HG02642 (cell line): ENCODE measurements around the gene FMOD.
"Not testable (repeated sequence)": the region's sequence is repeated elsewhere in the genome, so short reads cannot be mapped to it uniquely, and the experiment has no call there.

Experiments used
- ATAC-seq: cut with Tn5 transposase; IDR thresholded peaks from one replicate; pipeline ENCODE4 v1.9.1; 2021; ENCODE audit warnings: mild to moderate bottlenecking; ENCODE audit not compliant: unreplicated experiment, poor library complexity

The FMOD gene

DNA sequence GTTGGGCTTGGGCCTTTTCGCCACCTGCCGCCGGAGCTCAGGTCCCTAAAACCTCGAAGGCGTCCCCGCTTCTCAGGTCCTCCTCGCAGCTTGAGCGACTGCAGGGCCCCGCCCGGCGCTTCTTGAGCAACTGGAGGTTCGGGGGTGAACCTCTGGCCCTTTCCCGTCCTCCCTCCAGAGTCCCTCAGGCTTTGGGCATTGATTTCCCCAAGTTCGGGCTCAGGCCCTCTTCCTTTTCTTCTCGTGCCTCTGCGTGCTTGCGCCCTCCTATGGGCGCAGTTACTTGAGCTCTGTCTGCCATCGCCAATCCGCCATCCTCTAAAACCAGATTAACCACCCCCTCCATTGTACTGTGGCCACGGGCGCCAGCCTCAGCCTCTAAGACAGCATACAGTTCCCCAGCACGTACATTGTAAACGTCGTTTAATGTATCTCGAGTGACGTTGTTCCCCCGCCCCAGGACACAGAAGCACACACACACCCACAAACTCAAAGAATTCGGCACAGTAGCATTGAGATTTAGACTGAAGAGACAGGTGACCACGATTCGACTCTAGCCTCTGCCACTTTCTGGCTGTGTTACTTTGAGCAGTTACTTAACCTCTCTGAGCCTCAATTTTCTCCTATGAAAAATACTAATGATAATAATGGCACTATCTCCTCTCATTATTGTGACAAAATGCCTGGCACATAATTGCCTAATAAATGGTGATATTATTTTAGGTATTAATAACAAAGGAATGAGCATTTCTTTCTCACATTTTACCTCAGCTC is 23.1 kb downstream of the FMOD start:
- peak; percentile 35 for ATAC-seq

DNA sequence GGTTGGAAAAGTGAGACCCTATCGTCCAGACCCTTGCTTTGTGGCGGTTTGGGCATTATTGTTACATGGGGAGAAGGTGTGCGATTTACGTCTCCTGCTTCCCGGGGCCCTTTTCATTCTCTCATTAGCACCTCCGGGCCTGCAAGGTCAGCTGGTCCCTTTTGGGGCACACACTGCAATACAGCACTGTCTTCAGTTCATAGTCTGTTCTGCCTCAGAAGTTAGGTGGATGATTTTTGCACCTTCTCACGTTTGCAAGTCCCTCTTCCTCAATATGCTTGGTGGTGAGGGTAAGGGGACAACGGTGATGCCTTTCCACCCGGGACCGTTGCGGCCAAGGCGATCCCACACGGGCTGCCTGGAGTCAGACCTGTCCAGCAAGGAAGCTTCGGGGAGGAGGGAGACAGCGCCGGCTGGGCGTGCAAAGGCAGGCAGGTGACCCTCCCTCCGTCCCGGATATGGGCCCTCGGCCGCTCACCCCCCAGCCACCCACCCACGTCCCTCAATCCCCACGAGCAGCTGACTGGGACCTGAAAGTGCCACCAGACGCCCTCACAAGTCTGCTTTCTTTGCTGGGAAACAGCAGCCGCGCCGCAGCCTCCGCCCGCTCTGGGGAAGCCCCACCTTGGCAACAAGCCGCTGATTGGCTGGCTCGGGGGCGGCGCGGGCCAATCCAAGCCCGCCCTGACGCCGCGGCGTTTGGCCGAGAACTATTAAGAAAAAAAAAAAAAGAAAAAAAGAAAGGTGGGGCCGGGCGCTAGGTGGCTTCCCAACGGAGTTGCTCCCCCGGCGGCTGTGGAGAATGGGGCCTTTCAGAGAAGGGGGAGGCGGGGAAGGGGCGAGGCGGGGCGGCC is 23.9 kb downstream of the FMOD start:
- peak; percentile 76 for ATAC-seq

DNA sequence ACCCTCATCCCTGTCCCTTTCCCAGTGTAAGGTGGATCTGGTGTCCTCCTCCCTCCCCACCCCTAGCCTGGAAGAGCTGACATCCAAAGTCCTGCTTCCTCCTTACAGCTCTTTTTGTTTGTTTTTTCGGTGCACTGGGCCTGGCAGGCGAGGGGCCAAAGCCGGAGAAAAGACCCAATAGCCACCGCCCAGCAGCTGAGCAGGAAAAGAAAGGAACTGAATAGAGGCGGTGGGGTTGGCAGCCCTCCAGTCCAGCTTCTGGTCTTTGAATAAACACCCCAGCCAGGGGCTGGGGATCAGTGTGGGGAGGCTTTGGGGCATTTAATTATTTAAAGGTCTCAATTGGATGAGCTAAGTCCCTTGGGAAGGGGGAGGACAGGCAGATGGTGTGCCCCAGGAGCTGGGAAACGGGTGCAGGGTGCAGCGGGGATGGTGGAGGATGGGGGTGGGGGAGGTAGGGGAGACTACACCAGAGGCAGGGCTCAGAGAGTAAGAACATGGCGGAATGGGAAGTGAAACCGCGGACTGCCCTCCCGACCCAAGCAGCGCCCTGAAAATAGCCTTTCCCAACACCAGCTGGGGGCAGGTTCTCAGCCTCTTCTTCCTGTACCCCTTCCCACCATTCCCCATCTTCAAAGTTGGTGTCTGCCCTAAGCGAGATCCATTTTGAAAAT is 25.4 kb downstream of the FMOD start:
- no peak for ATAC-seq

DNA sequence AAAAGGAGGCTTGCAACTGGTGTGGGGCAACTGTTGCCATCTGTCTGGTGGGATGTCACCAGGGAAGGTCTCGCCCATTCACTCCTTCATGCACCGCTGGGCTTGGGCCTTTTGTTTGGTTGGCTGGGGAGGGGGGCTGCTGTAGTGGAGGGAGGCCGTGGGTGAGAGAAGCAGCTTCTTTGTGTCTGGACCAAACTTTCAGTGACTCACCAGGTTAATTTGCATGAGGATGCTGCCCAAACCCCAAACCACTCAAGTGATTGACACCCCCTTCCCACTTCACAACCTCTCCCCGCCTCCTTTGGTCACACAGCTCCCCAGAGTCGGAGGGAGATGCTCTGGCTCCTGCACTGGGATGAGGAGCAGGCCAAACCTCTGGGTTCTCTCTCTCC is 25.9 kb downstream of the FMOD start:
- peak; percentile 27 for ATAC-seq

DNA sequence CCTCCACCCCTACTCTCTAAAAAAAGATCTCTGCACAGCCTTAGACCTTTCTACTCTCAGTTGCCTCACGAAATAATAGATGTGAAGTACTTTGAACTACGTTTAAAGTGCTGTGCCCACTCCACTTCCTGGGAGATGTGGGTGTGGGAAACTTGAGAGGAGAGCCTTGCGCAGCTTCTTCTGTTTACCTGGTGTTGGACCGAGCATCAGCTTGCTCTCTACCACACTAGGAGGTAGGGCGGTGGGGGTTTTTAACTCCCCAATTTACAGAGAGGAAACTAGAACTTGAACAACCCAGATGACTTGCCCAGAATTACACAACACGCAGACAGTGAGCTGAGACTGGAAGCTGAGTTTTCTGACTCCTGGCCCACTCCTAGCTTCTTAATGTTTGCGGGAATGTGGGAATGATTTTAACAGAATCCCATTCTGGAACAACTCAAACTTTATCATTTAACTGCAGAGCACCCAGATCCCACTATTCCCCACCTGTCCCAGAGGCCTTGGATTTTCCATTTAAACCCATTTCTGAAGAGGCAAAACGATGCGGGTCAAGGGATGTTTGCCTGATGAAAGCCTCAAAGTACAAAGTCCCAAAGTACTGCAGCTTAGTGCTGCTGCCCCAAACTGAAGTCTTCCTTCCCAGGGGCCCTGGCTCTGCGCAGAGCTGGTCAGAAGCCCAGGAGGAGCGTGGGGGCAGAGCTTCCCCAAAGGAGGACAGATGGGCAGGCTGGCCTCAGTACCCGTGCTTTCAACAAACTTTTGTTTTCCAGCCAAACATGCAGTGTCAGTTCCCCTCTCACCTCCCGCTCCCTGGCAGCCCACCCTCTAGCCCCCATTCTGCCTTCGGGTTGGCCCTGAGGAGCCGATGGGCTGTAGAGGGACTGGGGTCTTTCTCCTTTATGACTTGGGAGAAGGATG is 26.6 kb downstream of the FMOD start:
- no peak for ATAC-seq

DNA sequence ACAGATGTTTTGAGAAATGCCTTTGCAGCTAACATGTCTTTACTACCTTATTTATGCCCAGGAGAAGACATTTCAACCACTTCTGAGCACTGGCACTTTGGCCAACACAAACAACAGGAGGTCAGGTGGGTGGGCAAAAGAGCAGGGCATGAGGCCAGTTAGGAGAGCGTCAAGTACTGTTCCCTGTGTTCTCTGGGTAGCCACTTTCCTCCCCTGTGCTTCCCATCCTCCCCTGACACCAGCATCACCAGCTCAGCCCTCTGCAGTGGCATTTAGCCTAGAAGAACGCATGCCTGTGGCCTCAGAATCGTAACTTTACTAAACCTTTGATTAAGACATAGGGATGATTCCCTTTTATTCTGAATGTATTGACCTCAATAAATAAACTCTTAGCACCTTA is 27.3 kb downstream of the FMOD start:
- no peak for ATAC-seq

DNA sequence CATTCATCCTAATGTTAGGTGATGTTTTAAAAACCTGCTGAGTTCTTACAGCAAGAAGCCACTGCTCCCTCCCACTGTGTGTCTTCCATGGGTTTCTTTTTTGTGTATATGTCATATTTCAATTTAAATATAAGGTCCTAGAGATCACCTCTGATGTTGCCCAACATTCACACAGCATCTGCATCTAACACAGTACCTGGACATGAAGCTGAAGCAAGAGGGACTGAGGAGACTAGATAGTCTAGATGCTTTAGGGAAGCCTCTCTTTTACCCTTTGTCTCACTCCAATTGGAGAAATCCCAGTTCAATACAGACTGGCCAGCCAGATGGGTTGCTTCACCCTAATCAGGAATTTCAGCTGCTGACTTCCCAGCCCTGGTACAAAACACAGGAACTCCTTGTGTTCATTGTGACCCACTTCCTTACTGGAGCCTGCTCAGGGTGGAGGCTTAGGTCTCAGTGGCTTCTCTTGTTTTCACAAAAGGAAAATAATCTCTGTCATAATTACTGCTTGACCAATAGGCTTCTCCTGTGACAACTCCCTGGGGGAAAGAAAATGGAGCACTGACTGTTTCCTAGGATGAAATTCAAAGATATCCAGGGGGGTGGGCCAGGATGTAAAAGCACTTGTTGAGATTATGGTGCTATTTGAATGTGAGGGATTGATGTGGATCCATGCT is 28.3 kb downstream of the FMOD start:
- no peak for ATAC-seq

DNA sequence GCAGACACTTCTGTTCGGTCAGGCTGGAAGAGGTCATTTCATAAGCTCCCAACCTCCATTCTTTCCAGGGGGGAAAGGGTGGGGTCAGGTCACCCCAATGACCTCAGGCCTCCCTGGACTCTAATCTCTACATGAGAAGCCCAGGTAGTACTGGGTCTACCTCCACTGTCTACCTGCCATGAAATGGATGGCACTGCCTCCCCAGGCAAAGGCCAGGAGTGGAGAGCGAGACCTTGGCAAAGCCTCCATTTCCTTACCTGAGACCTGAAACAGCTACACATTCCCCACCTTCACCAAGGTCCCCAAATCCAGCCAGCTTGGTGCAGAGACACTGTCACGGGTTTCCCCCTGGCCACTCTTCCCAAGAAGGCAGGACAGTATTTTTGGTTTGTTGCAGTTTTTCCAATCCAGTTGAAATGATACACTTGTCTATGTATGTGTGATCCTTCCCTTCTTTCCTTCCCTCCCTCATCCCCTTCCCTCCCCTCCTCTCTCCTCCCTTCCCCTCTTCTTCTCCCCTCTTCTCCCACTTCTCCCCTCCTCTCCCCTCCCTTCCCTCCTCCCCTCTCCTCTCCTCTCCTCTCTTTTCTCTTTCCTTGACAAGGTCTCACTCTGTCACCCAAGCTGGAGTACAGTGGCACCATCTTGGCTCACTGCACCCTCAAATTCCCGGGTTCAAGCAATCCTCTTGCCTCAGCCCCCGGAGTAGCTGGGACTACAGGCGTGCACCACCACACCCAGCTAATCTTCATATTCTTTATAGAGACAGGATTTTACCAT is 29.5 kb downstream of the FMOD start:
- ATAC-seq: no peak

DNA sequence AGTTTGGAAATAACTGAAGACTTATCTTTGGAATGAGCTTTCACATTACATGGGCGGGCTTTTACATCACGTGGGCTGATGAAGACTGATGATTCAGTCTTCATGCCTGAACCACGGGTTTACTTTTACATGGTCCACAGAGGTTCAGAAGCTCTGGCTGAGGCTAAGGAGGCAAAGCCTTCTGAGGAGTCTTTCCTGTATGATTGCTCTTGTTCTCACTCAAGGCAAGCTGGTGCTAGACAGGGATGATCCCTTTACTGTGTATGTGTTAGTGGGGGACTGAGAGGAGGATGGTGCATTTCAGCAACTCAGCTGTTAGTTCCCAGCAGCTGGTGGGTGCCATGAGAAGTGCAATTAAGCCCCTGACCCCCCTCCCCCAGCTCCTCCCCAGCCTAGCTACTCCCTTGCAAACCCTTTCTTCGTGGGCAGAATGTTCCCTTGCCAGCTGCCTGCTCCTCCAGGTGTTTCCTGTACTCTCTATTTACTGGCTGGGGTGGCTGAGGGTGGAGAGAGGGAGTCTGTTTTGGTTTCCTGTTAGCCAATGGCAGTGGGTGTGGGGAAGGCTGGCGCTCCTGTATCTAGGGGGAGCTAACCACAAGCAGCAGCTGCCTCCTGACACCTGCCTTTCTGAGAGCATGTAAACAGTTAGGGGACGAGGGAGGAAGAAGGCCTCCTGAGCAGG is 30.2 kb downstream of the FMOD start:
- peak; percentile 72 for ATAC-seq

DNA sequence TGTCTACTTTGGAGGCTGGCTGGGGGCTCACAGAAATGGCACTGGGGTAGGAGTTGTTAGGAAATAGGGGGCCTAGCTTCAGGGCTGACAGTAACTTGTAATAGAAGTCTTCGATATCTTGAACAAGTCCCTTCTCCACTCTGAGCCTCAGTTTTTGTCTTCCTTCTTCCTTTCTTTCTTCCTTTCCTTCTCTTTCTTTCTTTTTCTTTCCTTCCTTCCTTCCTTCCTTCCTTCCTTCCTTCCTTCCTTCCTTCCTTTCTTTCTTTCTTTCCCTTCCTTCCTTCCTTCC is 32.7 kb downstream of the FMOD start:
- ATAC-seq: no peak

DNA sequence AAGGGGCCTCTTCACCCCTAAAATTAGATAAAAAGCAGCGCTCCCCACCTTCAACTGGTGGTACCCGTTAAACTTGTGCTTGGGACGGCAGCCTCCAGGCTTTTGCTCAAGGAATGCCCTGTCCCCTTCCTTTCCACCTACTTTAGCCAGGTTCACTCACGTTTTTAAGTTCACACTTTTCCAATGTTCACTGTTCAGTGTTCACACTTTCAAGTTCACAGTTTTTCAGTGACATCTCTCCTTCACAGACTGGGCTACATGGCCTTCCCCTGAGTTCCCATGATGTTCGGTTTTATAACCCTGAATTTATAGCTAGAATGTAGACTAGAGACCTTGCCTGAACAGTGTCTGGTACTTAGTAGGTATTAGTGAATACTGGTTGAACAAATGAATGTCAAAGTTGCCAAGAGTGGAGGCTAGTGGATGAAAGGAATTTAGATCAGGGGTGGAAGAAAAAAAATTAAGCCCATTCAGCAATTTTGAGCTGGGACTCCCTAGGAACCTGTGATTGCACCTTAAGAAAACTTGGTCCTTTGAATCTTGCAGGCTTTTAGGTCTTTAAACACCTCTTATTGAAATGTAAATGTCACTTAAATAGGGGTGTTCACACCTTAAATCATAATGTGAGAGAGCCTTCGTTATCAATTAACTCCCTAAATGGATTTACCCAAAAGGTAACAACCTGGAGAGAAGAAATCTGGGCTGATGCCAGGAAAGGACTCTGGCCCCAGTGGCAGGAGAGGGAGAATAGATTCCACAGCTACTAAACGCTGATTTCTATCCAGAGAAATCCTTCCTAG is 33.3 kb downstream of the FMOD start:
- ATAC-seq: no peak

DNA sequence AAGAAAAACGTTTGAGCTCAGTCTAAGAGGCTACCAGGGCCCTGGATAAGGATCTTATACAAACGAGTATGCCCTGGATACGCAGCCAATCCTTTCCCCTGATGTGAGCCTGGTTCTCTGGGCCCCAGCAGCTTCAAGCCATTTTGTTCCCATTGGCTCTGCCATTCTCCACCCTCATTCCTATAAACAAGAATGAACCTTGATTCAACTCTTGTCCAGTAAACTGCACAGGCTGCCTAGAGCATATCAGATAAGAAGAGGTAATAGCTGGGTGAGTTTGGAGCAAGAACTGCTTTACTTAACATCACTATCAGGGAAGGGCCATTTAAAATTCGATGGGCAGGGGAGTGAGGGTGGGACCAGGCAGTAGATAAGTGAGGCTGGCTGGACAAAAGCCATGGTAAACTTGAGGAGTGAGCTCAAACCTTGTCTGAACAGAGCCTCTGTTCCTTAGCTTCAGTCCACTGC is 34.3 kb downstream of the FMOD start:
- ATAC-seq: no peak

DNA sequence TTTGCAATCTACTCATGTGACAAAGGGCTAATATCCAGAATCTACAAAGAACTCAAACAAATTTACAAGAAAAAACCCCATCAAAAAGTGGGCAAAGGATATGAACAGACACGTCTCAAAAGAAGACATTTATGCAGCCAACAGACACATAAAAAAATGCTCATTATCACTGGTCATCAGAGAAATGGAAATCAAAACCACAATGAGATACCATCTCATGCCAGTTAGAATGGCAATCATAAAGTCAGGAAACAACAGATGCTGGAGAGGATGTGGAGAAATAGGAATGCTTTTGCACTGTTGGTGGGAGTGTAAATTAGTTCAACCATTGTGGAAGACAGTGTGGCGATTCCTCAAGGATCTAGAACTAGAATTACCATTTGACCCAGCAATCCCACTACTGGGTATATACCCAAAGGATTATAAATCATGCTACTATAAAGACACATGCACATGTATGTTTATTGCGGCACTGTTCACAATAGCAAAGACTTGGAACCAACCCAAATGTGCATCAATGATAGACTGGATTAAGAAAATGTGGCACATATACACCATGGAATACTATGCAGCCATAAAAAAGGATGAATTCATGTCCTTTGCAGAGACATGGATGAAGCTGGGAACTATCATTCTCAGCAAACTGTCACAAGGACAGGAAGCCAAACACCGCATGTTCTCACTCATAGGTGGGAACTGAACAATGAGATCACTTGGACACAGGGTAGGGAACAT is 36.7 kb downstream of the FMOD start:
- ATAC-seq: not testable (repeated sequence)

DNA sequence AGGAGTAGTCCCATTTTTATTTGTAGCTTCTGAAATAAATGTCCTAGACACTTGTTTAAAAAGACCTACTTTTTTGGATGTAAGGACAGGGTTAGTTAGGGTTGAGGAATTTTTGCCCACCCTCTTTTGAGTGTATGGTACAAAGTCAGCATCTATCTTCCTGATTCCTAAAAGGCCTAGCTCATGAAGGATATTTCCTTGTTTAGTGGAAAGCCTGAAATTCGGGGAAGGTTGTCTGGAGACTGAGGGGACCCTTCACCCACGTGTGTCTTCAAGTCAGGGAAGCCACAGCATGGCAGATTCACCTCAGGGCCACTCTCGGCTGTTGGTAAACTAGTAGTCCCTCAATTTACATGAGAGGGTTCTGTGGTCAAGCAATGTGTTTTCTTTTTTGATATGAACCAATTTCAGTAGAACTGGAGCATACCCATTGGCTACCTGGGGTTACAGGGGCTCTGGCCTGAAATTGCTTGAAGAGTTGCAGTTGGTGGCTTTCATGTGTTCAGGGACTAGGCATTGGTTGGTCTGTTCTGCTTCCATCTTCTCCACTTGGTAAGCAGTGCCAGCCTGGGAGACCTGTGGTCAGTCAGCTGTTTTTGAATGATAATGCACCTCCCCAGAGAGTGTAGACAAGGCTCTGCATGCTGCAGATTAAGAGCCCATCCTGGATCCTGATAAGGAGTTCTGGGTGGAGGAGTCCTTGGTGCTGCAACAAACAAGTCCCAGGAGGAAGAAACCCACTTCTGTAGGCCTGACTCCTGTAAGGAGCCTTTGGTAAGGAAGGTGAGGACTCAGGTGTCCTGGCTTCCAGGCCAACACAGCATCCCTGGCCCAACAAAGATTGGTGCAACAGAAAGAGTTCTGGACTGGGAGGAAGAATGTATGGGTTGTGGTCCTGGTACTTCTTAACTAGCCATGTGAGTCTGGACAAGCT is 39.3 kb downstream of the FMOD start:
- ATAC-seq: no peak

DNA sequence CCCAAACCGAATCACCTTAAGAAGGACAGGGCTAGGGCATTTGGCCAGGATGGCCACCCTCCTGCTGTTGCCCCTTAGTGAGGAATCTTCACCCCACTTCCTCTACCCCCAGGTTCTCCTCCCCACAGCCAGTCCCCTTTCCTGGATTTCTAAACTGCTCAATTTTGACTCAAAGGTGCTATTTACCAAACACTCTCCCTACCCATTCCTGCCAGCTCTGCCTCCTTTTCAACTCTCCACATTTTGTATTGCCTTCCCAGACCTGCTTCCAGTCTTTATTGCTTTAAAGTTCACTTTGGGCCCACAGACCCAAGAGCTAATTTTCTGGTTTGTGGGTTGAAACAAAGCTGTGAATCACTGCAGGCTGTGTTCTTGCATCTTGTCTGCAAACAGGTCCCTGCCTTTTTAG is 42.0 kb downstream of the FMOD start:
- no peak for ATAC-seq
